K562 (cell line): Measurements from ENCODE around the gene PIK3CA.

Experiments
- CHD2 ChIP-seq: IDR thresholded peaks from 2 replicates; pipeline ENCODE4 v1.6.1; 2011; ENCODE audit warnings: low read depth, low read length
- SMAD1 ChIP-seq: fragments of 150-350 bp; IDR thresholded peaks from 2 replicates; pipeline ENCODE4 v1.6.1; 2014; ENCODE audit warnings: low read length, low read depth; ENCODE audit not compliant: partially characterized antibody
- TF ChIP-seq, protein P1 (sequence below), 3 experiments: IDR thresholded peaks in 2 of 3; conservative IDR thresholded peaks in 1 of 3; 2 replicates each; pipeline ENCODE4 v1.5.1; 2011 to 2012; ENCODE audit warnings: low read length in 3 of 3, mild to moderate bottlenecking in 3 of 3, control low read depth in 2 of 3, improper control_type of control experiment in 1 of 3, inconsistent platforms in 1 of 3, low read depth in 1 of 3, mixed read lengths in 1 of 3, moderate library complexity in 1 of 3; ENCODE audit not compliant: insufficient read depth in 2 of 3

DNA sequence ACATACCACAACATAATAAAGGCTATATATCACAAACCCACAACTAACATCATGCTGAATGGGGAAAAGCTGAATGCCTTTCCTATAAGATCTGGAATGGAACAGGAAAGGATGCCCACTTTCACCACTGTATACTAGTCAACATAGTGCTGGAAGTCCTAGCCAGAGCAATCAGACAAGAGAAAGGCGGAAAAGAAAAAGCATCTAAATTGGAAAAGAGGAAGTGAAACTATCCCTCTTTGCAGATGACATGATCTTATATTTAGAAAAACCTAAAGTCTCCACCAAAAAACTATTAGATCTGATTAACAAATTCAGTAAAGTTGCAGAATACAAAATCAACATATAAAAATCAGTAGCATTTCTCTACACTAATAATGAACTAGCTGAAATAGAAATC is 14.6 kb upstream of the PIK3CA start:
- TF ChIP-seq CHD2 (no peak), SMAD1 (no peak)
- TF ChIP-seq, protein P1, sequence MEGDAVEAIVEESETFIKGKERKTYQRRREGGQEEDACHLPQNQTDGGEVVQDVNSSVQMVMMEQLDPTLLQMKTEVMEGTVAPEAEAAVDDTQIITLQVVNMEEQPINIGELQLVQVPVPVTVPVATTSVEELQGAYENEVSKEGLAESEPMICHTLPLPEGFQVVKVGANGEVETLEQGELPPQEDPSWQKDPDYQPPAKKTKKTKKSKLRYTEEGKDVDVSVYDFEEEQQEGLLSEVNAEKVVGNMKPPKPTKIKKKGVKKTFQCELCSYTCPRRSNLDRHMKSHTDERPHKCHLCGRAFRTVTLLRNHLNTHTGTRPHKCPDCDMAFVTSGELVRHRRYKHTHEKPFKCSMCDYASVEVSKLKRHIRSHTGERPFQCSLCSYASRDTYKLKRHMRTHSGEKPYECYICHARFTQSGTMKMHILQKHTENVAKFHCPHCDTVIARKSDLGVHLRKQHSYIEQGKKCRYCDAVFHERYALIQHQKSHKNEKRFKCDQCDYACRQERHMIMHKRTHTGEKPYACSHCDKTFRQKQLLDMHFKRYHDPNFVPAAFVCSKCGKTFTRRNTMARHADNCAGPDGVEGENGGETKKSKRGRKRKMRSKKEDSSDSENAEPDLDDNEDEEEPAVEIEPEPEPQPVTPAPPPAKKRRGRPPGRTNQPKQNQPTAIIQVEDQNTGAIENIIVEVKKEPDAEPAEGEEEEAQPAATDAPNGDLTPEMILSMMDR (IDR thresholded peaks at IDR 0.05 in 2 of 3, conservative IDR thresholded peaks at IDR 0.05 in 1 of 3; ENCODE audit: insufficient read depth in 2 of 3, low read depth in 1 of 3, low read length in 3 of 3): no peak
